ENCODE results near the gene TFEB. TPM values are rescaled to one million over a fixed set of nuclear protein-coding genes. Genes with fewer than 3 reads are reported as not detected.

The TFEB gene
- total and polyA plus RNA-seq, 2 donors from 2014 or later = 50.7 to 51.0 TPM

DNA sequence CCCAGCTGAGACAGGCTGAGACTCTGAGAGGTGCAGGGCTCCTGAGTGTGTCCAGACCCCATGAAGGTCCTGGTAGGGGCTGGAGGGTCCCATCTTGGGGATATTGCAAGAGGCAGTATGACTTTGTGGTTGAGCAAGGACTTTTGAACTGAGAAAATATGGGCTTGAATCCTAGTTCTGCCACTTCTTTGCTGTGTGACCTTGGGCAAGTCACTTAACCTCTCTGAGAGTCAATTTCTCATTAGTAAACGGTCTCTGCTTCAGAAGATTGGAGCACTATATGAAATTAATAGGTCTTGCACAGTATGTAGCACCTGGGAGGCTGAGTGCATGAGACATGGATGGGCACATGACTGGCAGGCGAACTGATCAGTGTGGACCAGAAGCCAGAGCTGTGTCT lies 42.7 kb downstream of the TFEB start:
- intact Hi-C loops (cut with DNase I) = no loop called here
- Histone ChIP-seq H3K9me3 (ENCODE audit: control insufficient read depth in 2 of 3, insufficient read depth in 1 of 3, low read length in 3 of 3) (no peaks in the 10 kb centered on the region), H3K27me3 (ENCODE audit: control insufficient read depth, insufficient read depth, low read length) (no peaks in the 10 kb centered on the region), H3K4me1 (ENCODE audit: control insufficient read depth in 2 of 3, insufficient read depth in 2 of 3, low read depth in 1 of 3, low read length in 3 of 3) (peaks cover 0 to 18% (median 6%) of the 10 kb centered on the region in 3 donors), H3K4me3 (ENCODE audit: low read length in 3 of 3) (no peak overlapping the region), H3K27ac (ENCODE audit: low read depth in 2 of 2, low read length in 2 of 2) (peak overlapping the region in 1 of 2 donors; percentile 5), H3K36me3 (ENCODE audit: control insufficient read depth in 2 of 3, insufficient read depth in 3 of 3, low read length in 3 of 3) (peaks cover 0 to 5% (median 0%) of the 10 kb centered on the region in 3 donors), H3K9ac (ENCODE audit: low read length in 3 of 3) (peak overlapping the region in 1 of 3 donors; percentile 41)
- DNase-seq = peak in 1 of 5 donors; percentile 8
- FAIRE-seq = no peak
- TF ChIP-seq, protein P1, sequence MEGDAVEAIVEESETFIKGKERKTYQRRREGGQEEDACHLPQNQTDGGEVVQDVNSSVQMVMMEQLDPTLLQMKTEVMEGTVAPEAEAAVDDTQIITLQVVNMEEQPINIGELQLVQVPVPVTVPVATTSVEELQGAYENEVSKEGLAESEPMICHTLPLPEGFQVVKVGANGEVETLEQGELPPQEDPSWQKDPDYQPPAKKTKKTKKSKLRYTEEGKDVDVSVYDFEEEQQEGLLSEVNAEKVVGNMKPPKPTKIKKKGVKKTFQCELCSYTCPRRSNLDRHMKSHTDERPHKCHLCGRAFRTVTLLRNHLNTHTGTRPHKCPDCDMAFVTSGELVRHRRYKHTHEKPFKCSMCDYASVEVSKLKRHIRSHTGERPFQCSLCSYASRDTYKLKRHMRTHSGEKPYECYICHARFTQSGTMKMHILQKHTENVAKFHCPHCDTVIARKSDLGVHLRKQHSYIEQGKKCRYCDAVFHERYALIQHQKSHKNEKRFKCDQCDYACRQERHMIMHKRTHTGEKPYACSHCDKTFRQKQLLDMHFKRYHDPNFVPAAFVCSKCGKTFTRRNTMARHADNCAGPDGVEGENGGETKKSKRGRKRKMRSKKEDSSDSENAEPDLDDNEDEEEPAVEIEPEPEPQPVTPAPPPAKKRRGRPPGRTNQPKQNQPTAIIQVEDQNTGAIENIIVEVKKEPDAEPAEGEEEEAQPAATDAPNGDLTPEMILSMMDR (IDR thresholded peaks at IDR 0.05; ENCODE audit: borderline replicate concordance, extremely low read depth, insufficient read depth) = no peak

DNA sequence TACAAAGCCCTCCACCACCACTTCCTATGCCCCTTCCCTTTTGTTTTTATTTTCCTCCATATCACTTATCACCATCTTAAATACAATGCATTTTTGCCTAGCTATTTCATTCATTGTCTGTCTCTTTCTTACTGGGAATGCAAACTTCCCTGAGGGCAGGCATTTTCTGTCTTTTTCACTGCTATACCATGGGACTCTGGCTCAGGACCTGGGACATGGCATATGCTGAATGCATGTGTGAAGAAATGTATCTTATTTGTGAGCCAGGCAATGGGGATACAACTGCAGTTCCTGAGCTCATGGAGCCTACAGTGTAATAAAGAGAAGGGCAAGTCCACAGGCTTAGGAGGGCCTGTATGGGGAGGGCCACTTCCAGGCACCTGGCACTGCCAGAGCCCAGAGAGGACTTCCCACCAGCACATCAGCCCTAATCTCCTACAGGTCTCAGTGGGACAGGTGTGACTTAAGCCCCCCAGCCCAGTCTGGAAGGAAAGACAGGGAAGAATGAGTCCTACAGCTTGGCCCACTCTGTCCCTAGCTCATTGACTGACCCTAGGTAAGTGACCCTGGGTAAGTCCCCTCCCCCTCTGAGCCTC lies 43.2 kb downstream of the TFEB start:
- H3K27ac ChIP-seq (ENCODE audit: low read depth in 2 of 2, low read length in 2 of 2) = peak overlapping the region in 1 of 2 donors; percentile 5
- H3K4me3 ChIP-seq (ENCODE audit: low read length in 3 of 3) = no peak overlapping the region
- TF ChIP-seq, protein P1 (IDR thresholded peaks at IDR 0.05; ENCODE audit: borderline replicate concordance, extremely low read depth, insufficient read depth) = no peak
- DNase-seq (no peak), FAIRE-seq (no peak)
- H3K27me3 ChIP-seq (ENCODE audit: control insufficient read depth, insufficient read depth, low read length) = no peaks in the 10 kb centered on the region
- intact Hi-C loops (cut with DNase I) = no loop called here
- H3K36me3 ChIP-seq (ENCODE audit: control insufficient read depth in 2 of 3, insufficient read depth in 3 of 3, low read length in 3 of 3) = peaks cover 0 to 5% (median 0%) of the 10 kb centered on the region in 3 donors
- peaks cover 0 to 20% (median 6%) of the 10 kb centered on the region in 3 donors for H3K4me1 ChIP-seq (ENCODE audit: control insufficient read depth in 2 of 3, insufficient read depth in 2 of 3, low read depth in 1 of 3, low read length in 3 of 3)
- no peaks in the 10 kb centered on the region for H3K9me3 ChIP-seq (ENCODE audit: control insufficient read depth in 2 of 3, insufficient read depth in 1 of 3, low read length in 3 of 3)
- no peak overlapping the region for H3K9ac ChIP-seq (ENCODE audit: low read length in 3 of 3)

DNA sequence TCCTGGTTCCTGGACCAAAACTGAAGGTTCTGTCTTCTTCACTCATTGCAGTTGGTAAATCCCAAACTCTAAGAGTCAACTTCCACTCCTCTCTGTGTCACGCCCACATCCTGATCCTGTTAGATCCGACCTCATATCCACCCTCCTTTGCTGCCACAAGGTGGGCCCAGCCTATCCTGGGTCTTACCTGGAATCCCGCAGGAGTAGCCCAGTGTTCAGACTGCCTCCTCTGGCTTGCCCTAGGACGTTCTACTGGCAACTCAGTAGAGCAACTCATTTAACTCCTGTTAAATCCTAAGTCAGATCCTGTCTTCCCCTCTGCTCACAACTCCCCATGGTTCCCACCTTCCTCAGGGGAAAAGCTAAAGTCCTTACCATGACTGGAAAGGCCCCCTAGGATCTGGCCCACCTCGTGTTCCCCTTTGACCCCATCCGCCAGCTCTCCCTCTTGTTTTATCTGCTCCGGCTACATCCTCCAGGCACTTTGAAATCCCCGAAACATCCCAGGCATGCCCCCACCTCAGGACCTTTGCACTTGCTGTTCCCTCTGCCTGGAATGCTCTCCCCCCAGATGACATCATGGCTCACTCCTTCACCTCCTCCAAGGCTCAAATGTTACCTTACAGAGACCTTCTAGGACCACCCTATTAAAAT lies 43.9 kb downstream of the TFEB start:
- H3K9me3 ChIP-seq (ENCODE audit: control insufficient read depth in 2 of 3, insufficient read depth in 1 of 3, low read length in 3 of 3) = no peaks in the 10 kb centered on the region
- no peak for FAIRE-seq
- intact Hi-C loops (cut with DNase I) = no loop called here
- peaks cover 0 to 20% (median 6%) of the 10 kb centered on the region in 3 donors for H3K4me1 ChIP-seq (ENCODE audit: control insufficient read depth in 2 of 3, insufficient read depth in 2 of 3, low read depth in 1 of 3, low read length in 3 of 3)
- no peak overlapping the region for H3K4me3 ChIP-seq (ENCODE audit: low read length in 3 of 3)
- TF ChIP-seq, protein P1 (IDR thresholded peaks at IDR 0.05; ENCODE audit: borderline replicate concordance, extremely low read depth, insufficient read depth) = no peak
- no peak overlapping the region for H3K9ac ChIP-seq (ENCODE audit: low read length in 3 of 3)
- DNase-seq = peak in 1 of 5 donors; percentile 29
- H3K36me3 ChIP-seq (ENCODE audit: control insufficient read depth in 2 of 3, insufficient read depth in 3 of 3, low read length in 3 of 3) = peaks cover 0 to 8% (median 0%) of the 10 kb centered on the region in 3 donors
- H3K27ac ChIP-seq (ENCODE audit: low read depth in 2 of 2, low read length in 2 of 2) = peak overlapping the region in 1 of 2 donors; percentile 25
- no peaks in the 10 kb centered on the region for H3K27me3 ChIP-seq (ENCODE audit: control insufficient read depth, insufficient read depth, low read length)
